K562 (cell line): ENCODE results near the gene RABL6. TPM values are rescaled to one million over a fixed set of nuclear protein-coding genes. Genes with fewer than 3 reads are reported as not detected.

Experiments
- ATAC-seq: fragments of 200-7000 bp; cut with Tn5 transposase; 3 replicates; pipeline ENCODE4 v1.9.1; 2020; ENCODE audit warnings: moderate library complexity
- BruUV-seq: library from RNA; stranded (reverse); fragments of 400-500 nt; replicated peaks from 2 replicates; lab custom pipeline; 2021; lab: Mats Ljungman, UMichigan
- CTCF ChIA-PET: fragments of 300-600 bp; formaldehyde crosslinking; extraction: SDS; loops from one replicate; lab custom pipeline; 2021; ENCODE audit warnings: low intra/inter-chr PET ratio; lab: Yijun Ruan, JAX
- POLR2A ChIA-PET: fragments of 300-600, 350-650 bp; sonication (Branson Sonifier 250); formaldehyde crosslinking; extraction: SDS; loops from one replicate; lab custom pipeline; 2021; ENCODE audit warnings: antibody characterized with exemption, inconsistent platforms; lab: Yijun Ruan, JAX
- DNase-seq, 4 experiments: peaks; one replicate each; pipeline versions ENCODE4 v3.0.0 to v3.0.0-alpha.2; 2011 to 2018; ENCODE audit warnings: low spot score in 3 of 4, mixed read lengths in 3 of 4; ENCODE audit errors: extremely low read depth in 1 of 4
- FAIRE-seq: peaks from 2 replicates; lab custom pipeline; 2011; peaks lifted over from hg19 to GRCh38; lab: Jason Lieb, UNC
- H2AFZ ChIP-seq: 2 replicates; pipeline ENCODE4 v1.6.0; 2011; ENCODE audit warnings: low read depth, low read length, control low read depth, inconsistent platforms
- H3K27ac ChIP-seq: fragments of 200-600 bp; 3 replicates; pipeline ENCODE4 v1.8.0; 2011; ENCODE audit warnings: low read depth, mild to moderate bottlenecking, control low read depth, inconsistent platforms, low read length, moderate library complexity, mixed read lengths; ENCODE audit errors: extremely low read depth
- H3K27me3 ChIP-seq, 2 experiments: fragments of 300-600 bp in 1 of 2; 2 replicates in 1 of 2; 3 replicates in 1 of 2; pipeline versions ENCODE4 v1.6.0 to v1.8.0; 2011; ENCODE audit warnings: inconsistent platforms in 2 of 2, low read length in 2 of 2, mild to moderate bottlenecking in 1 of 2, mixed read lengths in 1 of 2, moderate library complexity in 1 of 2; ENCODE audit not compliant: control insufficient read depth in 2 of 2, insufficient read depth in 2 of 2
- H3K36me3 ChIP-seq: fragments of 300-600 bp; 3 replicates; pipeline ENCODE4 v1.8.0; 2011; ENCODE audit warnings: mild to moderate bottlenecking, low read length, inconsistent platforms; ENCODE audit not compliant: control insufficient read depth, insufficient read depth
- H3K4me1 ChIP-seq, 2 experiments: fragments of 200-600 bp in 1 of 2; replicated peaks in 1 of 2; 2 replicates in 1 of 2; 3 replicates in 1 of 2; pipeline versions ENCODE4 v1.5.1 to v1.8.0; 2011; ENCODE audit warnings: inconsistent platforms in 2 of 2, low read length in 2 of 2, mild to moderate bottlenecking in 1 of 2, mixed read lengths in 1 of 2, moderate library complexity in 1 of 2; ENCODE audit not compliant: control insufficient read depth in 2 of 2, insufficient read depth in 2 of 2
- H3K4me2 ChIP-seq: 2 replicates; pipeline ENCODE4 v1.6.1; 2011; ENCODE audit warnings: low read length, control low read depth, inconsistent platforms, mixed read lengths; ENCODE audit not compliant: insufficient read depth
- H3K4me3 ChIP-seq: fragments of 200-600 bp; sonication (generic), shearing (Covaris generic); 2 replicates; pipeline ENCODE4 v1.5.1; 2016; ENCODE audit warnings: control low read depth, inconsistent platforms
- H3K79me2 ChIP-seq: fragments of 200-600 bp; 3 replicates; pipeline ENCODE4 v1.8.0; 2011; ENCODE audit warnings: low read length, inconsistent platforms; ENCODE audit not compliant: control insufficient read depth, insufficient read depth
- H3K9ac ChIP-seq, 2 experiments: 2 replicates each; pipeline versions ENCODE4 v1.6.0 to v1.6.1; 2011; ENCODE audit warnings: low read depth in 2 of 2, low read length in 2 of 2, control low read depth in 1 of 2, inconsistent platforms in 1 of 2, mild to moderate bottlenecking in 1 of 2, mixed read lengths in 1 of 2; ENCODE audit not compliant: insufficient read depth in 1 of 2
- H3K9me1 ChIP-seq: one replicate; pipeline ENCODE4 v1.6.0; 2011; ENCODE audit warnings: inconsistent platforms, mild to moderate bottlenecking, low read length, moderate library complexity; ENCODE audit not compliant: control insufficient read depth, insufficient read depth
- H3K9me3 ChIP-seq: replicated peaks from 2 replicates; pipeline ENCODE4 v1.5.1; 2011; ENCODE audit warnings: low read depth, low read length, inconsistent platforms; ENCODE audit not compliant: control insufficient read depth, insufficient read depth
- H4K20me1 ChIP-seq: replicated peaks from 2 replicates; pipeline ENCODE4 v1.6.1; 2011; ENCODE audit warnings: low read length, inconsistent platforms, mixed read lengths; ENCODE audit not compliant: control insufficient read depth, insufficient read depth
- CSDE1 ChIP-seq, 2 experiments: fragments of 450-650 bp; IDR thresholded peaks; 2 replicates each; pipeline ENCODE4 v1.6.1; 2016; ENCODE audit warnings: mild to moderate bottlenecking in 1 of 2
- MED1 ChIP-seq: sonication (generic); formaldehyde crosslinking; IDR thresholded peaks from 2 replicates; pipeline ENCODE4 v1.8.1; 2023; ENCODE audit warnings: missing genetic modification reagents, borderline replicate concordance
- MITF ChIP-seq: IDR thresholded peaks from 2 replicates; pipeline ENCODE4 v1.6.1; 2014; ENCODE audit warnings: antibody characterized with exemption
- NUFIP1 ChIP-seq: fragments of 450-650 bp; IDR thresholded peaks from 2 replicates; pipeline ENCODE4 v1.6.1; 2018; ENCODE audit not compliant: partially characterized antibody
- PREB ChIP-seq: sonication (generic); formaldehyde crosslinking; IDR thresholded peaks from 2 replicates; pipeline ENCODE4 v1.8.1; 2023; ENCODE audit warnings: mild to moderate bottlenecking, missing genetic modification reagents
- USF1 ChIP-seq: sonication (generic); formaldehyde crosslinking; IDR thresholded peaks from 2 replicates; pipeline ENCODE4 v1.9.0; 2022; ENCODE audit warnings: mild to moderate bottlenecking, missing genetic modification reagents
- ZKSCAN1 ChIP-seq: fragments of 150-350 bp; IDR thresholded peaks from 2 replicates; pipeline ENCODE4 v1.6.1; 2016; ENCODE audit warnings: low read depth, low read length
- WGBS: fragments of 100-300 bp; shearing (Covaris generic); methylation state at CpG from one replicate; pipeline ENCODE4 v1.1.6; 2016; ENCODE audit warnings: low coverage, mixed read lengths; ENCODE audit not compliant: insufficient coverage; ENCODE audit errors: missing lambda C conversion rate; 5-methylcytosine and 5-hydroxymethylcytosine counted together
- in situ Hi-C: fragments of 300-500 bp; cut with MboI; formaldehyde crosslinking; loops from 4 replicates; pipeline ENCODE4 v1.15.0; 2018; ENCODE audit warnings: inconsistent platforms, mixed read lengths
- intact Hi-C: fragments of 100-400 bp; cut with micrococcal nuclease; formaldehyde crosslinking; loops from 2 replicates; pipeline ENCODE4 v1.14.2; 2022
- polyA plus RNA-seq, 8 experiments: library from polyadenylated mRNA; depleted of rRNA in 4 of 8; stranded (reverse) in 5 of 8; unstranded in 3 of 8; fragments of >200 nt; fragmentation: Nextera tagmentation in 2 of 8; fragmentation: Illumina TruSeq in 1 of 8; extraction: Ambion mirVana in 2 of 8; extraction: Trizol in 1 of 8; gene quantifications; 2 replicates each; pipeline versions ENCODE4 v1.2.1 to v1.2.3, GENCODE V29; 2011 to 2014; ENCODE audit warnings: inconsistent platforms in 1 of 8, missing spikeins in 1 of 8
- total RNA-seq, 7 experiments: library from RNA; depleted of rRNA in 6 of 7; stranded (reverse); fragments of >200 nt in 6 of 7; fragmentation: Illumina TruSeq in 2 of 7; extraction: Trizol in 2 of 7; gene quantifications; 2 replicates each; pipeline versions ENCODE4 v1.2.1 to v1.2.3, GENCODE V29; 2011 to 2021; ENCODE audit warnings: low replicate concordance in 1 of 7
- TF ChIP-seq, protein P1 (sequence below): fragments of 450-650 bp; formaldehyde crosslinking; IDR thresholded peaks from 2 replicates; pipeline ENCODE4 v1.4.0; 2022; ENCODE audit warnings: mild to moderate bottlenecking, moderate library complexity

The RABL6 gene
- total and polyA plus RNA-seq, 9 of the 15 experiments (the other 6 are each of a cell fraction or from before 2014, with no cell fraction given), result 5.6 to 181 (median 84.5) TPM

DNA sequence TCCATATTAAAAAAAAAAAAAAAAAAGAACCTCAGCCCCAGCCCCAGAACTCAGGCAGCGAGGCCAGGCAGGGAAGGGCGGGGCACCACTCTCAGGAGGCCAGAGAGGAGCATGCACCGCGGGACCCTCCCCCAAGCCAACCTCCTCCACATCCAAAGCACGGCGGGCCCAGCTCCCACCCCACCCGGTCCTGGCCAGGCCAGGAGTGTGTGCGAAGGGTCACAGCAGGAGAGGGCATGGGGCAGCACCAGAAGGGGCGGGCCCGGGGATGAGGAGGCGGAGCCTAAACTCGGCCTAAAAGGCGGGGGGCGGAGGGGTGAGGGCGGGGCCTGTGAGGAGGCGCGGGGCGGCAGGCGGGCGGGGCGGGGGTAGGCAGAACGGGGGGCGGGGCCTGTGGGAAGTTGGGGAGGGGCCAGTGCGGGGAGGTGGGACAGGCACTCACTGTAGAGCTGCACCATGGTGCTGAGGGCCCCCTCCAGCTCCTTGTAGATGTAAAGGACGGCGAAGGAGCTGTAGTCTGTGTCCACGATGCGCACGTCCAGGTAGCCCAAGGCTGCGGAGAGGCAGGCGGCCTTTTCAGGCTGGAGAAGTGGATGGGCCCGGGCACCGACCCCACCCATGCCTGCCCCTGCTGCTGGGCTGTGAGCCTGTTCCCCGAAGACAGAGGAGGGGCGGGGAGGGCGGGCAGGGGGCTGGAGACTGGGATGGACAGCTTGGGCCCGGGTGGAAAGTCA, 44.7 kb upstream of the RABL6 start (continued):
- no peak for TF ChIP-seq CSDE1 (IDR thresholded peaks at IDR 0.05)
- TF ChIP-seq, protein P1, sequence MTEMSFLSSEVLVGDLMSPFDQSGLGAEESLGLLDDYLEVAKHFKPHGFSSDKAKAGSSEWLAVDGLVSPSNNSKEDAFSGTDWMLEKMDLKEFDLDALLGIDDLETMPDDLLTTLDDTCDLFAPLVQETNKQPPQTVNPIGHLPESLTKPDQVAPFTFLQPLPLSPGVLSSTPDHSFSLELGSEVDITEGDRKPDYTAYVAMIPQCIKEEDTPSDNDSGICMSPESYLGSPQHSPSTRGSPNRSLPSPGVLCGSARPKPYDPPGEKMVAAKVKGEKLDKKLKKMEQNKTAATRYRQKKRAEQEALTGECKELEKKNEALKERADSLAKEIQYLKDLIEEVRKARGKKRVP, result no peak
- no peak for TF ChIP-seq PREB (CRISPR knock-in tag)
- TF ChIP-seq NUFIP1, result no peak
- TF ChIP-seq ZKSCAN1, result no peak

GRCh38 chr9:136763649-136764035, 44.1 kb upstream of the RABL6 start:
- peak; percentile 22; the same call in 1 of the 2 replicates for TF ChIP-seq USF1 (CRISPR knock-in tag)
- TF ChIP-seq MITF, result no peak
- TF ChIP-seq MED1 (CRISPR knock-in tag), result 0 out of 2 replicates have a peak, but pooled peaks have one; percentile 16
- ChIA-PET POLR2A (interaction anchor here (0.5 to 1.5 kb wide), 2 partner anchors 37 to 69 kb away, joined by 3 to 4 read pairs; no protein-coding TSS in a partner anchor), CTCF (interaction anchor here (0.7 kb wide), 1 partner anchor 21 kb away, joined by 3 read pairs; no protein-coding TSS in a partner anchor)
- no TSS peak for BruUV-seq
- H3K4me3 ChIP-seq, result no peak overlapping the region
- H3K9ac ChIP-seq, result peak overlapping the region in 1 of 2 experiments; percentile 83; a peak in 2 of 4 replicates
- intact Hi-C loops (no loop called here), in situ Hi-C loops (no loop called here)
- FAIRE-seq, result no peak
- peaks cover 0 to 5% of the 10 kb centered on the region in 2 experiments; a peak in 1 of 5 replicates for H3K27me3 ChIP-seq
- ATAC-seq, result no peak
- H2AFZ ChIP-seq, result 0 out of 2 replicates have a peak overlapping the region, but pooled peaks have one; percentile 80
- no peaks in the 10 kb centered on the region for H3K9me1 ChIP-seq
- H3K9me3 ChIP-seq, result no peaks in the 10 kb centered on the region
- no peaks in the 10 kb centered on the region for H3K79me2 ChIP-seq
- no peaks in the 10 kb centered on the region for H3K36me3 ChIP-seq
- H3K4me1 ChIP-seq, result peaks cover 16 to 71% of the 10 kb centered on the region in 2 experiments; a peak in 4 of 5 replicates
- H3K27ac ChIP-seq, result no peak overlapping the region
- 83% methylated on average over 7 of the region's 14 CpGs for WGBS
- DNase-seq, result no peak
- H4K20me1 ChIP-seq, result no peaks in the 10 kb centered on the region
- H3K4me2 ChIP-seq, result peak overlapping the region; percentile 58; the same call in 1 of the 2 replicates
